Upper lobe of left lung (tissue), 6 donors: ENCODE results near the gene STIL. TPM values are rescaled to one million over a fixed set of nuclear protein-coding genes. Genes with fewer than 3 reads are reported as not detected.
A peak's percentile ranks its signal among the peaks of the same experiment; 100 is the strongest.
"Not testable (repeated sequence)": the region's sequence is repeated elsewhere in the genome, so short reads cannot be mapped to it uniquely, and the experiment has no call there.

ENCODE experiments used
- ATAC-seq, 2 donors: fragments of 200-7000 bp; cut with Tn5 transposase; one replicate each; pipeline ENCODE4 v1.9.1; 2022; ENCODE audit warnings: mild to moderate bottlenecking in 2 of 2, moderate library complexity in 2 of 2; ENCODE audit not compliant: low FRiP score in 2 of 2
- DNase-seq, 2 donors: peaks; one replicate each; pipeline ENCODE4 v3.0.0-alpha.2; 2019 to 2020
- H3K27ac ChIP-seq, 4 donors: fragments of 200-600 bp; sonication (generic); one replicate each; pipeline ENCODE4 v1.5.1; 2016 to 2019
- H3K27me3 ChIP-seq, 4 donors: fragments of 200-600 bp; sonication (generic); one replicate each; pipeline ENCODE4 v1.5.1; 2017 to 2019
- H3K36me3 ChIP-seq, 4 donors: fragments of 200-600 bp; sonication (generic); one replicate each; pipeline ENCODE4 v1.5.1; 2016 to 2019
- H3K4me1 ChIP-seq, 4 donors: fragments of 200-600 bp; sonication (generic); one replicate each; pipeline ENCODE4 v1.5.1; 2018 to 2019
- H3K4me3 ChIP-seq, 4 donors: fragments of 200-600 bp; sonication (generic); one replicate each; pipeline ENCODE4 v1.5.1; 2017 to 2019; ENCODE audit warnings: mild to moderate bottlenecking in 2 of 4, moderate library complexity in 1 of 4
- H3K9me3 ChIP-seq, 4 donors: fragments of 200-600 bp; sonication (generic); one replicate each; pipeline ENCODE4 v1.5.1; 2018 to 2019
- EP300 ChIP-seq, 4 donors: sonication (generic); formaldehyde crosslinking; IDR thresholded peaks; one replicate each; pipeline ENCODE4 v1.5.1; 2017; ENCODE audit warnings: antibody characterized with exemption in 4 of 4, control low read depth in 2 of 4
- POLR2A ChIP-seq, 4 donors: fragments of 450-650 bp; IDR thresholded peaks; one replicate each; pipeline ENCODE4 v1.5.1; 2016 to 2017; ENCODE audit warnings: antibody characterized with exemption in 4 of 4, mild to moderate bottlenecking in 2 of 4
- POLR2AphosphoS5 ChIP-seq, 2 donors: sonication (generic); formaldehyde crosslinking; IDR thresholded peaks; one replicate each; pipeline ENCODE4 v1.5.1; 2017; ENCODE audit warnings: antibody characterized with exemption in 2 of 2
- WGBS, 2 donors: methylation state at CpG; one replicate each; pipeline ENCODE4 v1.1.5; 2017 to 2018; 5-methylcytosine and 5-hydroxymethylcytosine counted together
- total RNA-seq, 6 donors: library from RNA; depleted of rRNA in 4 of 6; stranded (reverse); fragments of >200 nt in 4 of 6; gene quantifications; one replicate each; pipeline versions ENCODE4 v1.1.0 to v1.2.1, GENCODE V29; 2016 to 2021
- TF ChIP-seq, protein P1 (sequence below), 6 experiments: fragments of 450-650 bp in 4 of 6; fragments of 200-600 bp in 2 of 6; sonication (generic) in 2 of 6; IDR thresholded peaks; one replicate each; pipeline ENCODE4 v1.5.1; 2016 to 2019; ENCODE audit warnings: antibody characterized with exemption in 6 of 6
- donor health status: DM: no; HTN: no; CAD: no; lungs with moderate emphysema.
- donor health status: DM: no; HTN: yes; CAD: no; lungs with severe emphysema.

The STIL gene
- total RNA-seq, 6 donors from 2014 or later = 1.1 to 7.0 (median 2.9) TPM

DNA sequence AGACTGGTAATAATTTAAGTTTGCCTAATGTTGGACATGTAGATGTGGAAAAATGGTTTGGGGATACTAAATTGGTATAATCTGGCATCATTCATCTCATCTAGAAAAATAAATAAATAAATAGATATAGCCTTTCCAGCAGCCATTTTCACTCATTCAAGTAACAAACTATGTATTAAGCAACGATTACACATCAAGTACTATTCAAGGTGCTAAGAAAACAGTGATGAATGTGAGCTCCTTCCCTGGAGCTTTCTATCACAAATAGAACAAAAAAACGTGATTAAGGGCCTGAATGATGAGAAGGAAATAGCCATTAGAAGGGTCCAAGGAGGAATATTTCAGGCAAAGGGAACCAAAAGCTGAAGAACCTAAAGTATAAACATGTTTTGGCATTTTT is 37.1 kb downstream of the STIL start:
- H3K4me1 ChIP-seq = no peaks in the 10 kb centered on the region
- H3K36me3 ChIP-seq = no peaks in the 10 kb centered on the region
- WGBS, 2 donors = 77 to 86% methylated on average over 2 of the region's 2 CpGs
- no peak for TF ChIP-seq POLR2AphosphoS5 (IDR thresholded peaks at IDR 0.05)
- TF ChIP-seq POLR2A (IDR thresholded peaks at IDR 0.05) = no peak
- TF ChIP-seq EP300 (IDR thresholded peaks at IDR 0.05) = no peak
- TF ChIP-seq, protein P1, sequence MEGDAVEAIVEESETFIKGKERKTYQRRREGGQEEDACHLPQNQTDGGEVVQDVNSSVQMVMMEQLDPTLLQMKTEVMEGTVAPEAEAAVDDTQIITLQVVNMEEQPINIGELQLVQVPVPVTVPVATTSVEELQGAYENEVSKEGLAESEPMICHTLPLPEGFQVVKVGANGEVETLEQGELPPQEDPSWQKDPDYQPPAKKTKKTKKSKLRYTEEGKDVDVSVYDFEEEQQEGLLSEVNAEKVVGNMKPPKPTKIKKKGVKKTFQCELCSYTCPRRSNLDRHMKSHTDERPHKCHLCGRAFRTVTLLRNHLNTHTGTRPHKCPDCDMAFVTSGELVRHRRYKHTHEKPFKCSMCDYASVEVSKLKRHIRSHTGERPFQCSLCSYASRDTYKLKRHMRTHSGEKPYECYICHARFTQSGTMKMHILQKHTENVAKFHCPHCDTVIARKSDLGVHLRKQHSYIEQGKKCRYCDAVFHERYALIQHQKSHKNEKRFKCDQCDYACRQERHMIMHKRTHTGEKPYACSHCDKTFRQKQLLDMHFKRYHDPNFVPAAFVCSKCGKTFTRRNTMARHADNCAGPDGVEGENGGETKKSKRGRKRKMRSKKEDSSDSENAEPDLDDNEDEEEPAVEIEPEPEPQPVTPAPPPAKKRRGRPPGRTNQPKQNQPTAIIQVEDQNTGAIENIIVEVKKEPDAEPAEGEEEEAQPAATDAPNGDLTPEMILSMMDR (IDR thresholded peaks at IDR 0.05) = no peak
- DNase-seq (no peak), ATAC-seq (no peak)
- H3K9me3 ChIP-seq = no peaks in the 10 kb centered on the region
- H3K4me3 ChIP-seq = no peak overlapping the region
- no peaks in the 10 kb centered on the region for H3K27me3 ChIP-seq
- no peak overlapping the region for H3K27ac ChIP-seq

DNA sequence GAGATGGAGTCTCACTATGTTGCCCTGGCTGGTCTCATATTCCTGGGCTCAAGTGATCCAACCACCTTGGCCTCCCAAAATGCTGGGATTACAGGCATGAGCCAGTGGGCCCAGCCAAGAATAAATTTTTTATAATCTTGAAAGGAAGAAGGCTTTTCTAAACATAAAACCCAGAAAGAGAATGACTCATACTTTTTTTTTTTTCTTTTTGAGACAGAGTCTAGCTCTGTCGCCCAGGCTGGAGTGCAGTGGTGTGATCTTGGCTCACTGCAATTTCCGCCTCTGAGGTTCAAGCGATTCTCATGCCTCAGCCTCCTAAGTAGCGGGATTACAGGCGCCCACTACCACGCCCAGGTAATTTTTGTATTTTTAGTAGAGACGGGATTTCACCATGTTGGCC is 38.1 kb downstream of the STIL start:
- H3K4me3 ChIP-seq, ATAC-seq, H3K9me3 ChIP-seq, H3K27ac ChIP-seq, DNase-seq, H3K36me3 ChIP-seq, H3K27me3 ChIP-seq, H3K4me1 ChIP-seq: not testable (repeated sequence)
- WGBS, 2 donors = 92 to 93% methylated on average over 6 to 7 of the region's 7 CpGs

DNA sequence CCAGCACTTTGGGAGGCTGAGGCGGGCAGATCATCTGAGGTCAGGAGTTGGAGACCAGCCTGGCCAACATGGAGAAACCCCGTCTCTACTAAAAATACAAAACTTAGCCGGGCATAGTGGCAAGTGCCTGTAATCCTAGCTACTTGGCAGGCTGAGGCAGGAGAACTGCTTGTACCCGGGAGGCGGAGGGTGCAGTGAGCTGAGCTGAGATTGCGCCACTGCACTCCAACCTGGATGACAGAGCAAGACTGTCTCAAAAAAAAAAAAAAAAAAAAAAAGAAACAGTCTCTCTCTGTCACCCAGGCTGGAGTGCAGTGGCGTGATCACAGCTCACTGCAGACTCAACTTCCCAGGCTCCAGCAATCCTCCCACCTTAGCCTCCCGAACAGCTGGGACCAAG is 48.4 kb downstream of the STIL start:
- H3K4me3 ChIP-seq, H3K27me3 ChIP-seq, ATAC-seq, H3K4me1 ChIP-seq, H3K9me3 ChIP-seq, H3K36me3 ChIP-seq: not testable (repeated sequence)
- H3K27ac ChIP-seq = peak overlapping the region in 1 of 4 donors; percentile 48
- WGBS, 2 donors = 57 to 85% methylated on average over 8 of the region's 8 CpGs
- peak in 1 of 2 donors; percentile 83 for DNase-seq

DNA sequence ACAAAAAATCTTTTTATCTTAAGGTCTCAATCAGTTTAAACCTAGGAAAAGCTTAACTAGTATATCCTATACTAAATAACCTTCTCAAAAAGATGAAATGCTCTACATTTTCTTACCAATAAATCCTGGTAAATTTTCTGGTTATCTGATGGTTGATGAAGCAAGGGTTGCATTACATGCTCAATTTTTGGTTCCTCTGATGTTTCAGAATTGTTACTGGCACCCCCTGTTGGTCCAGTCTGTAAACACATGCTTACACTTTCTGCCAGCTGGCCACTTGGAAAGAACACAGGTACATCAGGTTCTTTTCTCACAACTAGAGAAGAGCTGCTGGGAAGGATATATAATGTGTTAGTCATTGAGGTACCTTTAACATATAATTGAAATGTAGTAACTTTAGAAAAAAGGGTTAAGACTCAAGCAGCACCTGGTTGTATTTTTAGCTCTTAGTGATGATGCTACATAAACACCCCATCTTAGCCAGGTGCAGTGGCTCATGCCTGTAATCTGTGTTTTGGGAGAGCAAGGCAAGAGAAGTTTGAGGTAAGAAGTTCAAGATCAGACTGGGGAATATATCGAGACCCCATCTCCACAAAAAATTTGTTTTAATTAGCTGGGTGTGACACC is 51.0 kb downstream of the STIL start:
- H3K27ac ChIP-seq = no peak overlapping the region
- TF ChIP-seq, protein P1 (IDR thresholded peaks at IDR 0.05) = peak; percentile 54 to 71 (median 68)
- no peak for TF ChIP-seq POLR2AphosphoS5 (IDR thresholded peaks at IDR 0.05)
- H3K27me3 ChIP-seq = no peaks in the 10 kb centered on the region
- ATAC-seq (peak in 1 of 2 donors; percentile 65), DNase-seq (no peak)
- H3K4me1 ChIP-seq = no peaks in the 10 kb centered on the region
- 80 to 100% methylated on average over 1 of the region's 1 CpG for WGBS, 2 donors
- H3K4me3 ChIP-seq = no peak overlapping the region
- H3K9me3 ChIP-seq = no peaks in the 10 kb centered on the region
- H3K36me3 ChIP-seq = no peaks in the 10 kb centered on the region

DNA sequence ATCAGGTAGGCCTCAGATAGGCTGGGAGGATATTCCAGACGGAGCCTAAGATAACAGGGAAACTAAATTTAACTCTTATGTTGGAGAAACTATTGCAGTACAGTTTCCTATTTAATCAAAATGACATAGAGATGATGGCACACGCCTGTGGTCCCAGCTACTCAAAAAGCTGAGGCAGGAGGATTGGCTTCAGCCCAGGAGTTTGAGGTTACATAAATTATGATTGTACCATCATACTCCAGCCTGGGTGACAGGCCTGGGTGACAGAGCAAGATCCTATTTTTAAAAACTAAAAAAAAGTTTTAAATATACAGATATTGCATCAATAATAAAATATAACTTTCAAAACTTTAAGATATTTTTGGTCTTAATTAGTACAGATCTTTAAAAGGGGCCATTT is 56.7 kb downstream of the STIL start:
- H3K27ac ChIP-seq = no peak overlapping the region
- DNase-seq = no peak

DNA sequence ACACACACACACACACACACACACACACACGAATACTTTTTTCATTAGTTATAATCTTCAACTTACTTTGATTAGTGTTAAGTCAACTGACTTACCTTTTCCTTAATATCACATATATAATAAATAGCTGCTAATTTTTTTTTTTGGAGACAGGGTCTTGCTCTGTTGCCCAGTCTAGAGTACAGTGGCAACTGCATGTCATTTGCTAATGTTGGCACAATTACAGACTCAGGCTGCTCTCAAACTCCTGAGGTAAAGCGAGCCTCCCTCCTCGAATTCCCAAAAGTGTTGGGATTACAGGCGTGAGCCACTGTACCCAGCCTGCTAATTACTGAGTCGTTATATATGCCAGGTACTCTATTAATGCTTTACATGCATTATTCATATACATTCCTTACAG is 61.2 kb downstream of the STIL start:
- H3K4me3 ChIP-seq = no peak overlapping the region
- peaks cover 0 to 4% (median 0%) of the 10 kb centered on the region in 4 donors for H3K36me3 ChIP-seq
- no peaks in the 10 kb centered on the region for H3K4me1 ChIP-seq
- DNase-seq = no peak
- H3K9me3 ChIP-seq = no peaks in the 10 kb centered on the region
- no peak overlapping the region for H3K27ac ChIP-seq
- no peaks in the 10 kb centered on the region for H3K27me3 ChIP-seq
- WGBS, 2 donors = 98% methylated on average over 5 of the region's 5 CpGs
- TF ChIP-seq POLR2AphosphoS5 (IDR thresholded peaks at IDR 0.05) (no peak), EP300 (IDR thresholded peaks at IDR 0.05) (no peak)
- ATAC-seq = no peak

More for the DNA sequence above, 56.7 kb downstream of the STIL start:
- no peak for TF ChIP-seq EP300 (IDR thresholded peaks at IDR 0.05)
- H3K36me3 ChIP-seq = no peaks in the 10 kb centered on the region
- H3K4me3 ChIP-seq = no peak overlapping the region
- H3K27me3 ChIP-seq = no peaks in the 10 kb centered on the region
- no peak for ATAC-seq
- no peaks in the 10 kb centered on the region for H3K9me3 ChIP-seq
- 69 to 78% methylated on average over 2 of the region's 2 CpGs for WGBS, 2 donors
- H3K4me1 ChIP-seq = no peaks in the 10 kb centered on the region

DNA sequence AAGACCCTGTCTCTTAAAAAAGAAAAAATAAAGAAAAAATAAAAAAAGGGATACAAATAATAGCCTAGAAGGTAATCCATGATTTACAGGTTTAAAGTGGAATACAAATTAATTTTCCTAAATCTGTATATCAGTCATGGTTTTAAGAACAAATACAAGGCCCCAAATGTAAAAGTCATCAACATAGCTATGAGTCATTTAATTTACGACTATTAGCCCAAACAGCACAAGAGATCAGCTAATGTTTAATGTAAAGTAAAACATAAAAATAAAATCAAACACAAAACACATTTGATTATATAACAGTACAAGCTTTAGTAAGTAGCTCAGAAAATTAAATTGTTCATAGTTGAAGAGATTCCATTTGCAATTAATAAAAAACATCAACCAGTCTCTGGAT is 61.6 kb downstream of the STIL start:
- H3K4me3 ChIP-seq = no peak overlapping the region
- DNase-seq (no peak), ATAC-seq (no peak)
- no peaks in the 10 kb centered on the region for H3K27me3 ChIP-seq
- H3K9me3 ChIP-seq = no peaks in the 10 kb centered on the region
- no peak for TF ChIP-seq POLR2AphosphoS5 (IDR thresholded peaks at IDR 0.05)
- TF ChIP-seq EP300 (IDR thresholded peaks at IDR 0.05) = no peak
- TF ChIP-seq, protein P1 (IDR thresholded peaks at IDR 0.05) = no peak
- no peak for TF ChIP-seq POLR2A (IDR thresholded peaks at IDR 0.05)
- peaks cover 0 to 4% (median 0%) of the 10 kb centered on the region in 4 donors for H3K36me3 ChIP-seq
- 91 to 96% methylated on average over 1 of the region's 1 CpG for WGBS, 2 donors
- H3K27ac ChIP-seq = no peak overlapping the region
- no peaks in the 10 kb centered on the region for H3K4me1 ChIP-seq
